GM21717 (cell line): ENCODE measurements around the gene NPM1.
A peak's percentile ranks its signal among the peaks of the same experiment; 100 is the strongest.
"Not testable (repeated sequence)": the region's sequence is repeated elsewhere in the genome, so short reads cannot be mapped to it uniquely, and the experiment has no call there.

Experiments used
- ATAC-seq: cut with Tn5 transposase; IDR thresholded peaks from one replicate; pipeline ENCODE4 v1.9.1; 2021; ENCODE audit warnings: mild to moderate bottlenecking, moderate library complexity; ENCODE audit not compliant: unreplicated experiment

NPM1 gene

GRCh38 chr5:171410181-171410580 lies 22.5 kb downstream of the NPM1 start:
- ATAC-seq = no peak

DNA sequence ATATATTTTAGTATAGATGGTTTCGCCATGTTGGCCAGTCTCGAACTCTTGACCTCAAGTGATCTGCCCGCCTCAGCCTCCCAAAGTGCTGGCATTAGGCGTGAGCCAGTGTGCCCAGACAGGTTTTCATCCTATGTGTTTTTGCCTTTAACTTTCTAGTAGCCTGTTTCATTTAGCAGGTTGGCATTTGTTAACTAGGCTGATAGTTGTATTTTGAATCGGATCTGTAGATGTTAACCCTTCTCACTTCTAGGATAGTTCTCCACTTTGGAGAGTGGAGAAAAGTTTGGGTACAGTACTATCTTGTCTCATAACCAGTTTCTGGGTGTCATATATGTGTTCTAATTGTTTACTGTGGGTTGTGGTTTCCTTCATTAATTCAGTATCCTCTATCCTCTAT lies 24.5 kb downstream of the NPM1 start:
- no peak for ATAC-seq

- no peak for ATAC-seq
These were observed 25.7 kb downstream of the NPM1 start for GRCh38 chr5:171413153-171413910.

GRCh38 chr5:171413993-171414392 lies 26.3 kb downstream of the NPM1 start:
- ATAC-seq = not testable (repeated sequence)

- ATAC-seq = no peak
These were observed 27.6 kb downstream of the NPM1 start for GRCh38 chr5:171415115-171415730.

GRCh38 chr5:171416160-171417049 lies 28.8 kb downstream of the NPM1 start:
- ATAC-seq = no peak

DNA sequence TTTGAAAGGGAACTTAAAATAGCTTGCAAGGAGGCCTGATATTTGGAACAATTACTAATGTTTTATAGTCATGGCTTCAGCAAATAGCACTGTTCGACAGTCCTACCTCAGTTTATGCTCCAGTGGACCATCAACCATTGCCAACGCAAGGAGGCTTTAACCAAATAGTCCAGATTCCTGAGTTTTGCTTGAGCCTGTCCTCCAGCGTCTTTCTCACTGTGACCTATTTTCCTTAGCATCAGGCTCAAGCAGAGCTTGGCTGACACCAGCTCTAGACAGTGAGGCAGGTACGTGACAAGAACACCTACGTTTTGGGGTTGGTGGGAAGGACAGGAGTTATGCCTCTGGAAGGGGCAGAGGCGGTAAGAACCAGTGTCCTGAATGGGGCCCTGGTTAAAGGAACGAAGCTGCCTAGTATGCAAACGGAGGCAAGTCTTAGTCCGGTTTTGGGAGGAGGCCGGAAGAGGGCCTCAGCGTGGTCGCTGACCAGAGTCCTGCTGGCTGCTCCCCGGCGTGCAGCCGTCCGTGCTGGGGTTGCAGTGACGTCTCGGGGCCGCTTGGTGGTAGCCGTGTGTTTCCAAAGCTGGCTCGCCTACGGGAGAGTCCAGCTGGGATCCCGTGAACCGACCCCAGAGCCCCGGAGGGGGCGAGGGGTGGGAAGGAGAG lies 30.8 kb downstream of the NPM1 start:
- peak; percentile 63 for ATAC-seq

GRCh38 chr5:171418982-171419687 lies 31.5 kb downstream of the NPM1 start, which contains the start of gene FGF18:
TSS of gene FGF18 (plus strand) at chr5:171419647. CDS start at chr5:171420200, 553 bp downstream.
- peak; percentile 45 for ATAC-seq

- no peak for ATAC-seq
These were observed 32.2 kb downstream of the NPM1 start for GRCh38 chr5:171419688-171420430.

DNA sequence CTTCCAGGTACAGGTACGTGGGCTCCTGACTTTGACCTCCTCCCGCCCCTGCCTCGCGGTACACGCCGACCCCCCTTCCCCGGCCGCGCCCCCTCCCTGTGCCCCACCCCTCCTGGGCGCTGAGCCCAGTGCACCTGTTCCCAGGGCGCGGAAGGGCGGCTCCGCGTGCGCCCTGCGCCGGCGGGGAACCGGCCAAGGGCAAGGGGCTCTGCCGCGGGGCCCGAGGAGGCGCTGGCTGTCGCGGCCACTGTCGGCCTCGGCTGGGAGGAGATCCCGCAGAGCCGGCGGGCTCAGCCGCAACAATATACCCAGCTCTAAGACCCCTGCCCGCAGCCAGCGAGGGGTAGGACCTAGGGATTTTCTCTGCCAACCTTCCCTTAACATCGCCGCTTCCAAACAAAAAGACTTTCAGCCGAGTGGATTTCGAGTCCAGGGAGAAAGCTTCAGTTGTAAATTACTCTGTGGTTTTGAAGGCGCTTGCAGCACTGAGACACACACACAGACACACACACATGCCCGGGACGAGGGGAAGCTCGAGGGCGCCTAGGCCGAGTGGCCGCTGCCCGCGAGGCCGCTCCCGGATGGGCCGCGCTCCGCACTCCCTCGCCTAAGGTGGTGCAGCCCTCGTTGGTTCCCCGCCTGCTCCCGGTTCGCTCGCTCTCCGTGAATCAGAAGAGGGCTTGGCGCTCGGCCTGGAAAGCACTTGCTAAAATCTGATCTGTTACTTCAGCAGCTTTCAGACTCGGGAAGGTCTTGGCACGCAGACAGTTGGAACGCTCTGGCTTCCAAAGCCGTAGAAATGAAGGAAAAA lies 33.0 kb downstream of the NPM1 start:
- ATAC-seq = no peak

DNA sequence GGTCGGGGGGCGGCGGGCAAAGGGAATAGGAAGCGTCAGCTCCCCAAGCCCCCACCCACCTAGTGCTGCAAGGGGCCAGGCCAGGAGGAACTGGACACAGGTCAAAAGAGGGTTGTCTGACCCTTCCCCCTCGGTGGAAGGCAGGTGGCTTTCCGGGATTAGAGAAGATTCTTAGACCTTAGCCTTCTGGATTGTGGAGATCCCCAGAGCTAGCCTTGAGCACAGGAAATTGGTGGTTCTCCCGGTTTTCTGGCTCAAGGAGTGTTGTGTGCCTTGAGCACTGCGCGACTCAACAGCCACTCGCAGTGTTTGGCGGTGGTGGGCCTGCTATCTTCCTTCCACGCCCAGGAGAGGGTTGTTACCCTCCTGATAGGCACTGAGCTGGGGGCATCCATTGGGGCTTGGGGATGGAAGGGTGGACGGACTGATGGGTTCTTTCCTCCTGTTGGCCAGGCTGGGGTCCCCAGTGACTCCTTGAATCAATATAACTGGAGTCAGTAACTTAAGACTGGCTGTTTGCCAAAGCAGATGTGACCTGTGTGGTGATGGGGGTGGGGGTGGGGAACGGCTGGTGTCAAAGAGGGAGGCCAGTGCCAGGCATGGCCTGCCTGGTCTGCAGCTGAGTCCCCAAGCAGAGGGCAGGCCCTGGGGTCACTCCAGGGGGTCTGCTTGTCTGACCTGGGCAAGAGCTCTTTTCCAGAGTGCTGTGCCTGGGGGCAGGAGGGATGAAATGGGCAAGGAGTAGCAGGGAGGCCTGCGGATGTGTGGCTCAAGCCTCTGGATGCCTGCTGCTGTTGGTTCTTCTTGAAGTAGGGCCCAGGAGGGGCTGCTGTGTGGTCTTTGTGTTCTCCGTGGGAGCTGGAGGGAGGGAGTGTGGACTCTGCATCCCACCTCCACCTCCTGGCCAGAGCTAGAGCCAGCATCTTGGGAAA lies 33.9 kb downstream of the NPM1 start:
- ATAC-seq = no peak

- ATAC-seq = no peak
These were observed 34.8 kb downstream of the NPM1 start for GRCh38 chr5:171422495-171422894.

DNA sequence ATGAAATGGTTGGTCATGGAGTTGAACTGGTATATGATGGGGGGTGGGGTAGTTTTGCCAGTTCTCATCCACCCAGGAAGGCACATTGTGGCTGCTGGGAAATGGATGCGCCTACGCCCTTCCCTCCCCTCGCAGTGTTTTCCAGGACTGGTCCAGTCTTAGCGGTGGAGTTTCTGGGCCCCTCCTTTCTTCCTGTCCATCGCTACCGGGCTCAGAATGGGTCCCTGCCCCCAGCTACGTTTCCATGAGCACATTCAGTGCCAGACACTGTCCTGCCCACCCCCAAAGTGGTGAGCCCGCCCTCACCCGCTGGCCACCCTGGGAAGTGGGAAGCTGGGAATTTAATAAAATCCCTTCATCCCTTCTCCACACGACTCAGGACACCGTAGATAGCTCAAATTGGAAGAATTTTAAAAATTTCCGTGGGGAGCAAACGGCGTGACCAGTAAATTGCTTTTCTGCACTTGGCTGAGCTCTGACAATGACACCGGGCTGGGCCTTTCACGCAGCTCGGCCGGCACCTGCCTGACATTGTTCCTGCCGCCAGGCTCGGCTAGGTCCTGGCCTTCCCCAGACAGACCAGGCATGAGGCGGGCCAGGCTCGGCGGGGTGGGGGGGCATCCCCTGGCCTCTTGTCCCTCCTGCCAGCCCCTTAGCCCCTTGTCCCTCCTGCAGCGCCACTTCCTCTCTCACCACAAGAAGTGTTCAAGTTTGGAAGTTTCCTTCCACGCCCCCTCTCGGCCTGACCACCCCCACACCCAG lies 35.4 kb downstream of the NPM1 start:
- no peak for ATAC-seq

DNA sequence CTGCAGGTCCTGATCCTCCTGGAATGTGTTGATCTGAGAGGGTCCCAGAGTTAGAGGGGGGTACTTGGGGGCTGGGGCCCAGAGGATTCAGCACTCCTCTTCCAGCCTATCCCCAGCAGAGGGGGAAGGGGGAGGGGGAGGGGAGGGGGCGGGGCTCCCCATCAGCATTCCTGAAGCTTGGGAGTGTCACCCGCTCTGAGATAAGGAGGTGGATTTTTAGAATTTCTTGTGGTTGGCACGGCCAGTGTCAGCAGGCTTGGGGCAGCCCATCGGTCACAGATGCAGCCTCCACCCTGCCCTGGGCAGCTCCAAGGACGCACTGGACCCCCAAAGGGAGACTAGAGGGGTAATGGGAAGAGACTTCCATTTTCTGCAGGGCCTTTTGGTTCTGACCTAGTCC lies 37.1 kb downstream of the NPM1 start:
- ATAC-seq = no peak

DNA sequence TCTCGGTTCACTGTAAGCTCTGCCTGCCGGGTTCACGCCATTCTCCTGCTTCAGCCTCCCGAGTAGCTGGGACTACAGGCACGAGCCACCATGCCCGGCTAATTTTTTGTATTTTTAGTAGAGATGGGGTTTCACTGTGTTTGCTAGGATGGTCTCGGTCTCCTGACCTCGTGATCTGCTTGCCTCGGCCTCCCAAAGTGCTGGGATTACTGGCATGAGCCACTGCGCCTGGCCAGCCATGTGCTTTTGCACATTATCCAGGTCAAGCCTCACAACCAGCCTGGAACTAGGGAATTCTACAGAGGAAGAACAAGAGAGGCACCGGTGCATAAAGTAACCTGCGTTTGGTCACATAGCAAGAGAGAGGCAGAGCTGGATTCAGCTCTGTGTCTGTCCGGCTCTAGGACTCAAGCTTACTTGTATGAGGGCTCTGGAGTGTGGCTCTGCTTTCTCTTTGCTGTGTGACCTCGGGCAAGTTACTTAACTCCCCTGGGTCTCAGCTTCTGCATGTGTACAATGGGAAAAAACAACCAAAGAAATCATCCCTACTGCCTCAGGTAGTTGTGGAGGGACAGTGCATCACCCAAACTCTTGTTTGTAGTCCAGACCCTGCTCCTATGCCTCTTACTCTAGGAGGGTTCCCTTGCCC lies 38.1 kb downstream of the NPM1 start:
- no peak for ATAC-seq

- no peak for ATAC-seq
These were observed 38.6 kb downstream of the NPM1 start for GRCh38 chr5:171426266-171426665.

- no peak for ATAC-seq
These were observed 39.0 kb downstream of the NPM1 start for GRCh38 chr5:171426680-171427079.
